ENCODE measurements around the gene LRRC74A. TPM values are rescaled to one million over a fixed set of nuclear protein-coding genes. Genes with fewer than 3 reads are reported as not detected.

LRRC74A gene
- total and polyA plus RNA-seq, 2 experiments from 2014 or later = not detected

GRCh38 chr14:76908834-76909233 is 82.6 kb downstream of the LRRC74A start:
- no peak overlapping the region for H3K4me2 ChIP-seq
- DNase-seq (ENCODE audit: low spot score) = no peak
- H3K4me3 ChIP-seq = no peak overlapping the region
- no peaks in the 10 kb centered on the region for H3K79me2 ChIP-seq (replicated peaks; ENCODE audit: insufficient read depth)
- no peak overlapping the region for H2AFZ ChIP-seq
- no peak overlapping the region for H3K4me3 Mint-ChIP-seq
- no peaks in the 10 kb centered on the region for H3K4me1 ChIP-seq (ENCODE audit: insufficient read depth)
- no peak for ATAC-seq
- no peaks in the 10 kb centered on the region for H3K36me3 Mint-ChIP-seq (ENCODE audit: low read depth)
- TF ChIP-seq ETS1 (IDR thresholded peaks at IDR 0.05) (no peak), STAT1 (IDR thresholded peaks at IDR 0.05; ENCODE audit: unreplicated experiment) (no peak), ZNF331 (CRISPR knock-in tag; IDR thresholded peaks at IDR 0.05; ENCODE audit: low read depth) (no peak), CTCF (conservative IDR thresholded peaks at IDR 0.05; ENCODE audit: low read depth in 2 of 2) (no peak), ZNF462 (CRISPR knock-in tag; IDR thresholded peaks at IDR 0.05) (no peak)
- H3K27ac Mint-ChIP-seq = no peak overlapping the region
- no peaks in the 10 kb centered on the region for H4K20me1 ChIP-seq (replicated peaks; ENCODE audit: insufficient read depth)
- H3F3A ChIP-seq (replicated peaks; ENCODE audit: low read depth) = 0 out of 2 replicates have a peak, but pooled peaks cover 2% of the 10 kb centered on the region
- no peaks in the 10 kb centered on the region for H3K27me3 ChIP-seq (ENCODE audit: insufficient read depth)
- H3K27ac ChIP-seq (ENCODE audit: low read depth) = no peak overlapping the region
- H3K4me1 Mint-ChIP-seq = peaks cover 11% of the 10 kb centered on the region
- peaks cover 4% of the 10 kb centered on the region; the same call in 1 of the 2 replicates for H3K9me2 ChIP-seq (ENCODE audit: insufficient read depth)
- H3K9me3 Mint-ChIP-seq = peaks cover 3% of the 10 kb centered on the region; the same call in 1 of the 3 replicates
- peaks cover 9% of the 10 kb centered on the region for H3K27me3 Mint-ChIP-seq (ENCODE audit: insufficient read depth, low read depth, poor library complexity)
- no peaks in the 10 kb centered on the region for H3K36me3 ChIP-seq (ENCODE audit: insufficient read depth)
